ENCODE results near the gene CLSTN2.

- no peak for TF ChIP-seq CTCF (IDR thresholded peaks at IDR 0.05)
- TF ChIP-seq POLR2A (IDR thresholded peaks at IDR 0.05): no peak
- TF ChIP-seq EP300 (IDR thresholded peaks at IDR 0.05): no peak
Measured at GRCh38 chr3:140078343-140078742, 143.4 kb downstream of the CLSTN2 start.

All from tibial nerve (tissue), 4 donors.